Gastrocnemius medialis (tissue), 4 donors: ENCODE data around the gene AARS2. TPM values are rescaled to one million over a fixed set of nuclear protein-coding genes. Genes with fewer than 3 reads are reported as not detected.

ENCODE experiments used
- ATAC-seq, 2 donors: fragments of 150-250 bp; one replicate each; pipeline ENCODE4 v1.9.1; 2016
- DNase-seq, 2 donors: peaks; one replicate each; pipeline ENCODE4 v3.0.0-alpha.2; 2019
- H3K27ac ChIP-seq, 4 donors: fragments of 200-600 bp; sonication (generic); 1 replicate in 1 of 4; 2 replicates in 3 of 4; pipeline ENCODE4 v1.5.1; 2016 to 2018; ENCODE audit warnings: mild to moderate bottlenecking in 2 of 4, moderate library complexity in 1 of 4
- H3K27me3 ChIP-seq, 3 donors: fragments of 200-600 bp; sonication (generic) in 2 of 3; 1 replicate in 1 of 3; 2 replicates in 2 of 3; pipeline versions ENCODE4 v1.5.1 to v1.6.0; 2016 to 2019; ENCODE audit warnings: mild to moderate bottlenecking in 1 of 3, moderate library complexity in 1 of 3
- H3K36me3 ChIP-seq, 2 donors: fragments of 200-600 bp; sonication (generic) in 1 of 2; one replicate each; pipeline ENCODE4 v1.5.1; 2017 to 2018
- H3K4me1 ChIP-seq, 2 donors: fragments of 200-600 bp; sonication (generic) in 1 of 2; one replicate each; pipeline ENCODE4 v1.5.1; 2016 to 2017; ENCODE audit warnings: mild to moderate bottlenecking in 2 of 2
- H3K4me3 ChIP-seq, 4 donors: fragments of 200-600 bp; sonication (generic) in 3 of 4; 1 replicate in 1 of 4; 2 replicates in 3 of 4; pipeline ENCODE4 v1.5.1; 2016 to 2019; ENCODE audit warnings: mild to moderate bottlenecking in 2 of 4
- H3K9me3 ChIP-seq, 3 donors: fragments of 200-600 bp; sonication (generic) in 2 of 3; 1 replicate in 1 of 3; 2 replicates in 2 of 3; pipeline ENCODE4 v1.5.1; 2016 to 2019
- POLR2A ChIP-seq, 2 donors: fragments of 450-650 bp; IDR thresholded peaks; one replicate each; pipeline ENCODE4 v1.6.1; 2017; ENCODE audit warnings: antibody characterized with exemption in 2 of 2, mild to moderate bottlenecking in 2 of 2, moderate library complexity in 2 of 2
- in situ Hi-C, 4 donors: fragments of 200-750 bp; cut with MboI; loops; one replicate each; pipeline versions ENCODE4 v1.15.0 to v1.8.0; 2017; ENCODE audit warnings: low sequenced_read_pairs in 4 of 4
- intact Hi-C: fragments of 100-400 bp; cut with DNase I; formaldehyde crosslinking; loops from one replicate; pipeline ENCODE4 v1.15.1; 2023; ENCODE audit warnings: low total_unique reads
- total RNA-seq, 4 donors: library from RNA; depleted of rRNA; stranded (reverse); fragments of >200 nt; gene quantifications; one replicate each; pipeline versions ENCODE4 v1.1.0 to v1.2.3, GENCODE V29; 2016
- TF ChIP-seq, protein P1 (sequence below), 5 experiments: fragments of 450-650 bp in 3 of 5; fragments of 200-600 bp in 2 of 5; sonication (generic) in 2 of 5; IDR thresholded peaks in 4 of 5; conservative IDR thresholded peaks in 1 of 5; 1 replicate in 4 of 5; 2 replicates in 1 of 5; pipeline ENCODE4 v1.5.1; 2016 to 2019; ENCODE audit warnings: antibody characterized with exemption in 5 of 5, mild to moderate bottlenecking in 3 of 5, moderate library complexity in 3 of 5

The AARS2 gene
- total RNA-seq, 4 donors from 2014 or later, result 3.9 to 6.3 (median 4.5) TPM

DNA sequence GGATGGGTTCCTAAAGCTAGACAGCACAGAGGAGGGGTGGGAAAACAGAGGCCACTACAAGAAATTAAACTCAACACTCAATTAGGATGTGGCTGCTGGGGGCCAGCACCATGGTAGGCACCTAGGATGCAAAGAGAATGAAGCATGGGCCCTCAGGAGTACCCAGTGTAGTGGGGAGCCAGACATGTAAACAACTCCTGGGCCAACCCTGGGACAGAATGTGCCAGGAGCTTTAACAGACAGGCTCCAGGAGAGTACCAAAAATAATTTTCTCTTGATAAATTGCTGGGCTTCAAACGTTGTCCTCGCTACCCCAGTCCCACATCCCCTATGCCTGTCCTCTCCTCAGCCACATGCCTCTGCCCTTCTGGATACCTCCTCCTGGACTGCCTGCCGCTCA, 41.2 kb downstream of the AARS2 start:
- Histone ChIP-seq H3K4me3 (no peak overlapping the region), H3K27me3 (peaks cover 38 to 46% (median 42%) of the 10 kb centered on the region in 3 donors), H3K4me1 (no peaks in the 10 kb centered on the region), H3K27ac (no peak overlapping the region), H3K36me3 (no peaks in the 10 kb centered on the region), H3K9me3 (no peaks in the 10 kb centered on the region)
- intact Hi-C loops, result no loop called here
- DNase-seq (no peak), ATAC-seq (no peak)
- in situ Hi-C loops, result no loop called here
- TF ChIP-seq, protein P1, sequence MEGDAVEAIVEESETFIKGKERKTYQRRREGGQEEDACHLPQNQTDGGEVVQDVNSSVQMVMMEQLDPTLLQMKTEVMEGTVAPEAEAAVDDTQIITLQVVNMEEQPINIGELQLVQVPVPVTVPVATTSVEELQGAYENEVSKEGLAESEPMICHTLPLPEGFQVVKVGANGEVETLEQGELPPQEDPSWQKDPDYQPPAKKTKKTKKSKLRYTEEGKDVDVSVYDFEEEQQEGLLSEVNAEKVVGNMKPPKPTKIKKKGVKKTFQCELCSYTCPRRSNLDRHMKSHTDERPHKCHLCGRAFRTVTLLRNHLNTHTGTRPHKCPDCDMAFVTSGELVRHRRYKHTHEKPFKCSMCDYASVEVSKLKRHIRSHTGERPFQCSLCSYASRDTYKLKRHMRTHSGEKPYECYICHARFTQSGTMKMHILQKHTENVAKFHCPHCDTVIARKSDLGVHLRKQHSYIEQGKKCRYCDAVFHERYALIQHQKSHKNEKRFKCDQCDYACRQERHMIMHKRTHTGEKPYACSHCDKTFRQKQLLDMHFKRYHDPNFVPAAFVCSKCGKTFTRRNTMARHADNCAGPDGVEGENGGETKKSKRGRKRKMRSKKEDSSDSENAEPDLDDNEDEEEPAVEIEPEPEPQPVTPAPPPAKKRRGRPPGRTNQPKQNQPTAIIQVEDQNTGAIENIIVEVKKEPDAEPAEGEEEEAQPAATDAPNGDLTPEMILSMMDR (IDR thresholded peaks at IDR 0.05 in 4 of 5, conservative IDR thresholded peaks at IDR 0.05 in 1 of 5), result no peak
- TF ChIP-seq POLR2A (IDR thresholded peaks at IDR 0.05), result no peak

DNA sequence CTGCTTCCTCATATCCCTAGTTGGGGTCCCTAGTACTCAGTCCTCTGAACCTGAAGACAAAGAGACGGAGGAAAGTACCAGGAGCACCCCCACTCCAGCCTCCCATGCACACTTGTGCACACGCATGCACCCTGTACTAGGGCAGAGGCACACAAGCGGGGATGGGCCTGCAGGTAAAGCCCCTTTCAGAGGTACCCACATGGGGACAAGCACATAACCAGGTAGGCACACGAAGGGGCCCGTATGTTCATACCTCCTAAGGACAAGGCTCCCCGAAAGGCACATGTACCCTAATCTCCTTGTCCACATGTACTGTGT, 41.8 kb downstream of the AARS2 start:
- Histone ChIP-seq H3K4me1 (no peaks in the 10 kb centered on the region), H3K27me3 (peaks cover 32 to 46% (median 41%) of the 10 kb centered on the region in 3 donors), H3K36me3 (no peaks in the 10 kb centered on the region), H3K27ac (no peak overlapping the region), H3K4me3 (no peak overlapping the region), H3K9me3 (no peaks in the 10 kb centered on the region)
- TF ChIP-seq, protein P1 (IDR thresholded peaks at IDR 0.05 in 4 of 5, conservative IDR thresholded peaks at IDR 0.05 in 1 of 5), result no peak
- no peak for TF ChIP-seq POLR2A (IDR thresholded peaks at IDR 0.05)
- in situ Hi-C loops, result no loop called here
- no peak for DNase-seq
- intact Hi-C loops, result no loop called here
- ATAC-seq, result no peak

DNA sequence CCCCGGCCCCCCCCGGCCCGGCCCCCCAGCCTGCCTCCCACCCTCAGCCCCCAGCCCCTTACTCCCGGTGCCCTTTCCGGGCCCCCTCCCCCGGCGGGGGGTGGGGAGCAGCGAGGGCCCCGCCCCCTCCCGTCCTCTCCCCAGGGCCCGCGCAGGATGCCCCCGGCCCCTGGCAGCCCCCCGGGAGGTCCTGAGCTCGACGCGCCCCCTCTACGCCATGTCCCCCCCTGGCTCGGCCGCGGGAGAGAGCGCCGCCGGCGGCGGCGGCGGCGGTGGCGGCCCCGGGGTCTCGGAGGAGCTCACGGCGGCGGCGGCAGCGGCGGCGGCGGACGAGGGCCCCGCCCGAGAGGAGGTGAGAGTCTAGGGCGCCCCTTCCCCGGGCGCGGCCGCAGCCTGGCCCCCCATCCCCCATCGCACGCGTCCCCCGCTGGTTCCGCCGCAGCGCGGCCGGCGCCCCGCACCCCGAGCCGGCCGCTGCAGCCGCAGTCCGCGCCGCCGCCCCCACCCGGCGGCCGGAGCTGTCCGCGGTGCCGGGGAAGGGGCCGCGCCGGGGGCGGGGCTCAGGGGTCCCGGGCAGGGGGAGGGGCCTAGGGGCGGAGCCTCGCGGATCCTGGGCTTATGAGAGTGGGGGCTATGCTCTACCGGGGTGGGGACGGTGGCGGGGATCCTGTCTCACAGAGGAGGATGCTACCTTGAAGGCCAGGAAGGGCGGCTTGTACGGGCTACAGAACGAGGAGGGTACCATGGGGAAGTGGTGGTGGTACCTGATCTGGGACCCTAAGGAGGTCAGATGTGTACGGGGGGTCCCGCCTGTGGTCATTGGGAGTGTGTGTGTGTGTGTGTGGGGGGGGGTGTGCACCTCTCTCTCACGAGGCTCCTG, 42.4 kb downstream of the AARS2 start:
- Histone ChIP-seq H3K9me3 (no peaks in the 10 kb centered on the region), H3K4me1 (no peaks in the 10 kb centered on the region), H3K27me3 (peaks cover 30 to 46% (median 39%) of the 10 kb centered on the region in 3 donors), H3K4me3 (peak overlapping the region in 2 of 4 donors; percentile 28 to 43), H3K36me3 (no peaks in the 10 kb centered on the region), H3K27ac (no peak overlapping the region)
- DNase-seq (no peak), ATAC-seq (no peak)
- TF ChIP-seq, protein P1 (IDR thresholded peaks at IDR 0.05 in 4 of 5, conservative IDR thresholded peaks at IDR 0.05 in 1 of 5), result no peak
- TF ChIP-seq POLR2A (IDR thresholded peaks at IDR 0.05), result no peak
- intact Hi-C loops (no loop called here), in situ Hi-C loops (no loop called here)

DNA sequence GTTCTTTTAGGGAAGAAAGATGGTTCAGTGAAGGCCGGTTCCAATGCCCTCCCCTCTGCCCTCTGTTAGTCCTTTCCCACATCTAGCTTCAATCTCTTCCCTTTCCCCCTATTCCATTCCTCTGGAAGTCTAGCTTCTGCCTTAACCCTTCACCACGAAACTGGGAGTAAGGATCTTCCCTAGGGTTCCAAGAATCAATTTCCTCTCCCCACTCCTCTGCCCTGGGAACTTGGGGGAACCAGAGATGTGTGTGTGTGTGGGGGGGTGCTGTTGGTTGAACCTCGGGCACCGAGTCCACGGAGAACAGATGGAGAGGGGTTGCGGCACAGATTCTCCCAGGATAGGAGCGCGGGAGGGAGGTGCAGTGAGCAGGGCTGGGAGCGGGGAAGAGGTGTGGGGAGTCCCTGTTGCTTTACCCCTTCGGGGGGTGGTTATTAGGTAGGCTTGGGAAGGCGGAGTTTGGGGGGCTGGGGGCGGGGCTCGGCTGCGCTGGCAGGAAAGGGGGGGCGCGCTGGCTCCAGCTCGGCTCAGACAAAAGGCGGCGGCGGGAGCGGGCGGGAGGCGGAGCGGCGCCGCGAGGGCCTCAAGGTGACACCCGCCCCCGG, 43.1 kb downstream of the AARS2 start, which contains the start of gene TMEM151B:
TSS of gene TMEM151B (plus strand) at position 530 of the 605 bp plus-strand sequence. CDS start 293 bp downstream, outside the sequence.
- DNase-seq (no peak), ATAC-seq (no peak)
- peaks cover 30 to 40% (median 33%) of the 10 kb centered on the region in 3 donors for H3K27me3 ChIP-seq
- H3K27ac ChIP-seq, result no peak within 1 kb of the TSS
- H3K4me3 ChIP-seq, result peak within 1 kb of the TSS in 2 of 4 donors; percentile 28 to 43
- H3K9me3 ChIP-seq, result no peaks in the 10 kb centered on the region
- TF ChIP-seq, protein P1 (IDR thresholded peaks at IDR 0.05 in 4 of 5, conservative IDR thresholded peaks at IDR 0.05 in 1 of 5), result no peak
- TF ChIP-seq POLR2A (IDR thresholded peaks at IDR 0.05), result no peak
- no peaks in the 10 kb centered on the region for H3K36me3 ChIP-seq
- in situ Hi-C loops (loop anchor here in 1 of 4 donors (5.0 kb wide), 1 partner anchor 67 kb away; no protein-coding TSS in a partner anchor), intact Hi-C loops (loop anchor here (2.0 kb wide), 1 partner anchor 35 kb away; no protein-coding TSS in a partner anchor)
- H3K4me1 ChIP-seq, result peaks cover 0 to under 1% of the 10 kb centered on the region in 2 donors
